RWPE2 (cell line): Measurements from ENCODE around the gene GALK2.

Source experiments
- ATAC-seq: fragments of 200-7000 bp; cut with Tn5 transposase; 3 replicates; pipeline ENCODE4 v1.9.1; 2021; ENCODE audit warnings: low read depth
- DNase-seq: peaks from one replicate; pipeline ENCODE4 v3.0.0-alpha.2; 2020; ENCODE audit warnings: low spot score
- H3K27ac ChIP-seq: fragments of 450-650 bp; 2 replicates; pipeline ENCODE4 v1.5.1; 2017; ENCODE audit warnings: mild to moderate bottlenecking; ENCODE audit not compliant: poor library complexity, severe bottlenecking
- H3K27me3 ChIP-seq: fragments of 250-450 bp; sonication (Bioruptor Pico); 2 replicates; pipeline ENCODE4 v1.5.1; 2021; ENCODE audit warnings: mild to moderate bottlenecking, moderate library complexity; ENCODE audit not compliant: insufficient read depth, poor library complexity, severe bottlenecking
- H3K36me3 ChIP-seq: fragments of 250-450 bp; sonication (Bioruptor Pico); 2 replicates; pipeline ENCODE4 v1.5.1; 2020; ENCODE audit warnings: low read depth, mild to moderate bottlenecking, moderate library complexity
- H3K4me1 ChIP-seq: fragments of 250-450 bp; sonication (Bioruptor Pico); 2 replicates; pipeline ENCODE4 v1.5.1; 2021; ENCODE audit warnings: mild to moderate bottlenecking, moderate library complexity; ENCODE audit not compliant: insufficient read depth, poor library complexity, severe bottlenecking
- H3K4me3 ChIP-seq: fragments of 250-450 bp; sonication (Bioruptor Pico); 2 replicates; pipeline ENCODE4 v1.5.1; 2021; ENCODE audit warnings: mild to moderate bottlenecking, moderate library complexity; ENCODE audit not compliant: severe bottlenecking
- H3K9me3 ChIP-seq: fragments of 250-450 bp; sonication (Bioruptor Pico); 2 replicates; pipeline ENCODE4 v1.5.1; 2021; ENCODE audit warnings: mild to moderate bottlenecking, moderate library complexity; ENCODE audit not compliant: severe bottlenecking
- CTCF ChIP-seq: fragments of 450-650 bp; IDR thresholded peaks from one replicate; pipeline ENCODE4 v1.5.1; 2017; ENCODE audit warnings: mild to moderate bottlenecking, moderate library complexity; ENCODE audit not compliant: poor library complexity, severe bottlenecking

GALK2 gene

GRCh38 chr15:49300856-49301255, 130.8 kb downstream of the GALK2 start:
- Histone ChIP-seq H3K27ac (no peak overlapping the region), H3K27me3 (no peaks in the 10 kb centered on the region), H3K9me3 (no peaks in the 10 kb centered on the region), H3K36me3 (peaks cover 19% of the 10 kb centered on the region), H3K4me1 (no peaks in the 10 kb centered on the region), H3K4me3 (no peak overlapping the region)
- ATAC-seq (no peak), DNase-seq (no peak)
- no peak for TF ChIP-seq CTCF

GRCh38 chr15:49301562-49301961, 131.5 kb downstream of the GALK2 start:
- Histone ChIP-seq H3K27me3 (no peaks in the 10 kb centered on the region), H3K9me3 (no peaks in the 10 kb centered on the region), H3K4me1 (no peaks in the 10 kb centered on the region), H3K36me3 (peaks cover 19% of the 10 kb centered on the region), H3K4me3 (no peak overlapping the region), H3K27ac (no peak overlapping the region)
- ATAC-seq (no peak), DNase-seq (no peak)
- TF ChIP-seq CTCF, result no peak

GRCh38 chr15:49303003-49303402, 133.0 kb downstream of the GALK2 start:
- ATAC-seq (no peak), DNase-seq (no peak)
- H3K27ac ChIP-seq, result no peak overlapping the region

GRCh38 chr15:49306551-49306950, 136.5 kb downstream of the GALK2 start:
- Histone ChIP-seq H3K27me3 (no peaks in the 10 kb centered on the region), H3K4me1 (no peaks in the 10 kb centered on the region), H3K27ac (no peak overlapping the region), H3K36me3 (peaks cover 19% of the 10 kb centered on the region), H3K9me3 (no peaks in the 10 kb centered on the region), H3K4me3 (no peak overlapping the region)
- TF ChIP-seq CTCF, result no peak
- no peak for DNase-seq
- ATAC-seq, result no peak

More at GRCh38 chr15:49303003-49303402, 133.0 kb downstream of the GALK2 start:
- no peak overlapping the region for H3K4me3 ChIP-seq
- no peaks in the 10 kb centered on the region for H3K27me3 ChIP-seq
- peaks cover 19% of the 10 kb centered on the region for H3K36me3 ChIP-seq
- no peaks in the 10 kb centered on the region for H3K9me3 ChIP-seq
- no peak for TF ChIP-seq CTCF
- no peaks in the 10 kb centered on the region for H3K4me1 ChIP-seq

- DNase-seq, result no peak
- Histone ChIP-seq H3K27me3 (no peaks in the 10 kb centered on the region), H3K36me3 (peaks cover 18% of the 10 kb centered on the region), H3K4me3 (no peak overlapping the region), H3K27ac (no peak overlapping the region), H3K4me1 (no peaks in the 10 kb centered on the region), H3K9me3 (no peaks in the 10 kb centered on the region)
- no peak for ATAC-seq
- no peak for TF ChIP-seq CTCF
These were observed 138.6 kb downstream of the GALK2 start for GRCh38 chr15:49308686-49309085.
